HepG2 (cell line): ENCODE results near the gene ADCY6.

ENCODE experiments used
- ARNT ChIP-seq: fragments of 450-650 bp; IDR thresholded peaks from 2 replicates; pipeline ENCODE4 v1.6.1; 2017
- FOXJ3 ChIP-seq: sonication (generic); formaldehyde crosslinking; IDR thresholded peaks from 2 replicates; pipeline ENCODE4 v1.4.0; 2020; ENCODE audit warnings: missing genetic modification reagents, mild to moderate bottlenecking, borderline replicate concordance
- GABPB1 ChIP-seq: IDR thresholded peaks from 2 replicates; pipeline ENCODE4 v1.6.1; 2016; ENCODE audit warnings: mild to moderate bottlenecking, missing genetic modification reagents, moderate library complexity, missing compliant biosample characterization
- SIN3A ChIP-seq: IDR thresholded peaks from 2 replicates; pipeline ENCODE4 v1.6.1; 2011; ENCODE audit warnings: low read depth, mild to moderate bottlenecking, control low read depth, low read length, borderline replicate concordance
- ZC3H13 ChIP-seq: sonication (generic); formaldehyde crosslinking; IDR thresholded peaks from 2 replicates; pipeline ENCODE4 v1.8.1; 2023; ENCODE audit warnings: mild to moderate bottlenecking, missing genetic modification reagents, moderate library complexity
- ZNF629 ChIP-seq: sonication (generic); formaldehyde crosslinking; conservative IDR thresholded peaks from 2 replicates; pipeline ENCODE4 v1.5.0; 2020; ENCODE audit warnings: missing genetic modification reagents
- ZNF850 ChIP-seq: sonication (generic); formaldehyde crosslinking; conservative IDR thresholded peaks from 2 replicates; pipeline ENCODE4 v1.9.0; 2021; ENCODE audit warnings: mild to moderate bottlenecking, missing genetic modification reagents
- TF ChIP-seq, protein P1 (sequence below), 2 experiments: IDR thresholded peaks; 2 replicates each; pipeline ENCODE4 v1.6.1; 2011 to 2012; ENCODE audit warnings: low read length in 2 of 2, borderline replicate concordance in 1 of 2, low read depth in 1 of 2, mild to moderate bottlenecking in 1 of 2, moderate library complexity in 1 of 2
- TF ChIP-seq, protein P2 (sequence below): IDR thresholded peaks from 2 replicates; pipeline ENCODE4 v1.6.1; 2012; ENCODE audit warnings: inconsistent platforms

DNA sequence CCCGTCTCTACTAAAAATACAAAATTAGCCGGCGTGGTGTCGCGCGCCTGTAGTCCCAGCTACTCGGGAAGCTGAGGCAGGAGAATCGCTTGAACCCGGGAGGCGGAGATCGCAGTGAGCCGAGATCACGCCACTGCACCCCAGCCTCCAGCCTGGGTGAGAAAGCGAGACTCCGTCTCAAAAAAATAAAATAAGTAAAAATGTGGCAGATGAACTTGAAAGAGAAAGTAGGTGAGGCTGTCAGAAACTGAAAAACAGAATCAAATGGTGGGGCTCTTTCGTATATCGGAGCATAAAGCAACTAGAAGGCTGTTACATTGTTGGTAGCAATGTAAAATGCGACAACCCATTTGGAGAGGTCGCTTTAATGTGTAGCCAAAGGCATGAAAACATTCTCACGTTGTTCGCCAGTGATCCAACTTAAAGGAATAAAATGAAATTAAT lies 71.6 kb downstream of the ADCY6 start:
- TF ChIP-seq, protein P1, sequence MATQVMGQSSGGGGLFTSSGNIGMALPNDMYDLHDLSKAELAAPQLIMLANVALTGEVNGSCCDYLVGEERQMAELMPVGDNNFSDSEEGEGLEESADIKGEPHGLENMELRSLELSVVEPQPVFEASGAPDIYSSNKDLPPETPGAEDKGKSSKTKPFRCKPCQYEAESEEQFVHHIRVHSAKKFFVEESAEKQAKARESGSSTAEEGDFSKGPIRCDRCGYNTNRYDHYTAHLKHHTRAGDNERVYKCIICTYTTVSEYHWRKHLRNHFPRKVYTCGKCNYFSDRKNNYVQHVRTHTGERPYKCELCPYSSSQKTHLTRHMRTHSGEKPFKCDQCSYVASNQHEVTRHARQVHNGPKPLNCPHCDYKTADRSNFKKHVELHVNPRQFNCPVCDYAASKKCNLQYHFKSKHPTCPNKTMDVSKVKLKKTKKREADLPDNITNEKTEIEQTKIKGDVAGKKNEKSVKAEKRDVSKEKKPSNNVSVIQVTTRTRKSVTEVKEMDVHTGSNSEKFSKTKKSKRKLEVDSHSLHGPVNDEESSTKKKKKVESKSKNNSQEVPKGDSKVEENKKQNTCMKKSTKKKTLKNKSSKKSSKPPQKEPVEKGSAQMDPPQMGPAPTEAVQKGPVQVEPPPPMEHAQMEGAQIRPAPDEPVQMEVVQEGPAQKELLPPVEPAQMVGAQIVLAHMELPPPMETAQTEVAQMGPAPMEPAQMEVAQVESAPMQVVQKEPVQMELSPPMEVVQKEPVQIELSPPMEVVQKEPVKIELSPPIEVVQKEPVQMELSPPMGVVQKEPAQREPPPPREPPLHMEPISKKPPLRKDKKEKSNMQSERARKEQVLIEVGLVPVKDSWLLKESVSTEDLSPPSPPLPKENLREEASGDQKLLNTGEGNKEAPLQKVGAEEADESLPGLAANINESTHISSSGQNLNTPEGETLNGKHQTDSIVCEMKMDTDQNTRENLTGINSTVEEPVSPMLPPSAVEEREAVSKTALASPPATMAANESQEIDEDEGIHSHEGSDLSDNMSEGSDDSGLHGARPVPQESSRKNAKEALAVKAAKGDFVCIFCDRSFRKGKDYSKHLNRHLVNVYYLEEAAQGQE (IDR thresholded peaks at IDR 0.05; ENCODE audit: borderline replicate concordance in 1 of 2, low read depth in 1 of 2, low read length in 2 of 2): no peak
- TF ChIP-seq SIN3A: no peak
- TF ChIP-seq ARNT: no peak
- TF ChIP-seq, protein P2, sequence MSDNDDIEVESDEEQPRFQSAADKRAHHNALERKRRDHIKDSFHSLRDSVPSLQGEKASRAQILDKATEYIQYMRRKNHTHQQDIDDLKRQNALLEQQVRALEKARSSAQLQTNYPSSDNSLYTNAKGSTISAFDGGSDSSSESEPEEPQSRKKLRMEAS: no peak
- no peak for TF ChIP-seq ZNF629 (CRISPR knock-in tag)
- TF ChIP-seq ZNF850 (CRISPR knock-in tag): no peak
- no peak for TF ChIP-seq ZC3H13 (CRISPR knock-in tag)
- no peak for TF ChIP-seq FOXJ3 (CRISPR knock-in tag)
- TF ChIP-seq GABPB1 (CRISPR knock-in tag): no peak
